OCI-LY7 (cell line): ENCODE measurements around the gene RRP12. TPM values are rescaled to one million over a fixed set of nuclear protein-coding genes. Genes with fewer than 3 reads are reported as not detected.

Source experiments
- Bru-seq: library from RNA; stranded (reverse); fragments of 400-500 nt; gene quantifications from one replicate; lab custom pipeline; 2021; lab: Mats Ljungman, UMichigan
- BruChase-seq, 2 experiments: library from RNA; stranded (reverse); fragments of 400-500 nt; gene quantifications; one replicate each; lab custom pipeline; 2021; lab: Mats Ljungman, UMichigan
- BruUV-seq: library from RNA; stranded (reverse); fragments of 400-500 nt; replicated peaks from 2 replicates; lab custom pipeline; 2021; lab: Mats Ljungman, UMichigan
- CTCF ChIA-PET: fragments of 300-600 bp; sonication (Branson Sonifier 250); formaldehyde crosslinking; loops from one replicate; lab custom pipeline; 2022; ENCODE audit warnings: antibody characterized with exemption; ENCODE audit not compliant: unreplicated experiment; lab: Charles Lee
- POLR2A ChIA-PET: fragments of 300-600 bp; sonication (Branson Sonifier 250); formaldehyde crosslinking; loops from one replicate; lab custom pipeline; 2022; ENCODE audit warnings: antibody characterized with exemption; lab: Charles Lee
- DNase-seq: peaks from one replicate; pipeline ENCODE4 v3.0.0-alpha.2; 2015; ENCODE audit warnings: low spot score
- H2AFZ ChIP-seq: fragments of 200-600 bp; sonication (generic), shearing (Covaris generic); 2 replicates; pipeline ENCODE4 v1.6.1; 2014; ENCODE audit warnings: mild to moderate bottlenecking, antibody characterized with exemption, low read length, moderate library complexity
- H3K27ac ChIP-seq: fragments of 200-600 bp; sonication (generic); 2 replicates; pipeline ENCODE4 v1.5.1; 2014; ENCODE audit warnings: mixed run types, low read depth, mild to moderate bottlenecking, moderate library complexity, low read length, inconsistent platforms; ENCODE audit not compliant: poor library complexity, severe bottlenecking
- H3K36me3 ChIP-seq: fragments of 200-600 bp; sonication (generic); 2 replicates; pipeline ENCODE4 v1.6.1; 2014; ENCODE audit warnings: mild to moderate bottlenecking, antibody characterized with exemption, low read length, moderate library complexity, mixed read lengths; ENCODE audit not compliant: insufficient read depth
- H3K4me1 ChIP-seq: fragments of 200-600 bp; sonication (generic); 2 replicates; pipeline ENCODE4 v1.5.1; 2014; ENCODE audit warnings: mild to moderate bottlenecking, low read length; ENCODE audit not compliant: insufficient read depth, poor library complexity, severe bottlenecking
- H3K4me2 ChIP-seq: fragments of 200-600 bp; sonication (generic); 2 replicates; pipeline ENCODE4 v1.6.1; 2014; ENCODE audit warnings: mild to moderate bottlenecking, low read length
- H3K4me3 ChIP-seq: fragments of 200-600 bp; sonication (generic); 2 replicates; pipeline ENCODE4 v1.5.1; 2014; ENCODE audit warnings: mild to moderate bottlenecking, low read depth, low read length; ENCODE audit not compliant: poor library complexity, severe bottlenecking
- H3K79me2 ChIP-seq: fragments of 200-600 bp; sonication (generic); 2 replicates; pipeline ENCODE4 v1.6.1; 2016; ENCODE audit warnings: low read depth, mild to moderate bottlenecking, low read length, moderate library complexity, mixed read lengths; ENCODE audit not compliant: insufficient read depth
- H3K9me2 ChIP-seq: fragments of 200-600 bp; sonication (generic); 2 replicates; pipeline ENCODE4 v1.6.1; 2016; ENCODE audit warnings: mild to moderate bottlenecking, low read length, mixed read lengths; ENCODE audit not compliant: insufficient read depth
- H3K9me3 ChIP-seq: fragments of 200-600 bp; sonication (generic); 2 replicates; pipeline ENCODE4 v1.6.1; 2014; ENCODE audit warnings: mild to moderate bottlenecking, mixed run types, low read length, mixed read lengths
- H4K20me1 ChIP-seq: fragments of 200-600 bp; sonication (generic); 2 replicates; pipeline ENCODE4 v1.6.1; 2014; ENCODE audit warnings: mild to moderate bottlenecking, antibody characterized with exemption, low read length, moderate library complexity, mixed read lengths; ENCODE audit not compliant: insufficient read depth
- CTCF ChIP-seq: fragments of 200-600 bp; sonication (generic); conservative IDR thresholded peaks from 2 replicates; pipeline ENCODE4 v1.5.1; 2014; ENCODE audit warnings: mild to moderate bottlenecking, antibody characterized with exemption, low read length, moderate library complexity, mixed read lengths
- EZH2phosphoT487 ChIP-seq: fragments of 200-600 bp; sonication (generic); IDR thresholded peaks from 2 replicates; pipeline ENCODE4 v1.6.1; 2018; ENCODE audit warnings: low read depth, borderline replicate concordance, mild to moderate bottlenecking, mixed run types, antibody characterized with exemption, low read length, moderate library complexity, mixed read lengths
- intact Hi-C: fragments of 100-400 bp; cut with micrococcal nuclease; formaldehyde crosslinking; loops from one replicate; pipeline ENCODE4 v1.10.0; 2022; ENCODE audit not compliant: unreplicated experiment
- long read RNA-seq: library from polyadenylated mRNA; stranded (forward); transcript quantifications from one replicate; pipeline ENCODE4 v2.0.0, GENCODE V29; 2022
- total RNA-seq, 2 experiments: library from RNA; depleted of rRNA in 1 of 2; stranded (reverse); fragments of >200 nt in 1 of 2; shearing (Covaris generic) in 1 of 2; gene quantifications; 2 replicates each; pipeline ENCODE4 v1.2.3, GENCODE V29; 2014 to 2022

RRP12 gene
- total RNA-seq (2014; rRNA removed; shearing (Covaris generic)) (32.1 and 38.6 TPM in 2 replicates), total RNA-seq (2022) (32.7 and 39.3 TPM in 2 replicates), Bru-seq, nascent RNA (percentile 51 among the genes with signal in this experiment), BruChase-seq, experiment 1, labeled RNA remaining after a 6-hour chase (percentile 58 among the genes with signal in this experiment), BruChase-seq, experiment 2, labeled RNA remaining after a 2-hour chase (percentile 59 among the genes with signal in this experiment)
- long read RNA-seq, full-length matches to known transcripts: 28 of 77 reads
- long read RNA-seq, partial matches to known transcripts: 26 of 77 reads
- long read RNA-seq, other reads (novel, unspliced or antisense): 23 of 77 reads

GRCh38 chr10:97400665-97401454 is at the start of gene RRP12:
Gene RRP12 (minus strand): TSS chr10:97401340. CDS start chr10:97401231, 109 bp downstream.
- POLR2A ChIA-PET: interaction anchor here (0.7 to 1.6 kb wide), 10 partner anchors 10 to 176 kb away, joined by 3 to 9 read pairs (median 3); no protein-coding TSS in a partner anchor
- TF ChIP-seq EZH2phosphoT487 (no peak), CTCF (peak; percentile 60)
- DNase-seq: peak; percentile 98
- peak within 1 kb of the TSS; percentile 84 for H3K4me3 ChIP-seq
- intact Hi-C loops: loop anchor here (5.0 kb wide), 2 partner anchors 69 to 124 kb away; partner anchors contain the start of gene FRAT2
- H3K4me2 ChIP-seq: peak within 1 kb of the TSS; percentile 88
- CTCF ChIA-PET: interaction anchor here (0.6 to 1.1 kb wide), 2 partner anchors 85 to 1707 kb away, joined by 3 read pairs; partner anchors contain the start of gene TCTN3
- H3K27ac ChIP-seq: peak within 1 kb of the TSS; percentile 50
- H2AFZ ChIP-seq: peak within 1 kb of the TSS; percentile 92
- no peaks in the 10 kb centered on the region for H4K20me1 ChIP-seq
- peaks cover 27% of the 10 kb centered on the region for H3K36me3 ChIP-seq
- BruUV-seq: TSS peak; percentile 92
- no peaks in the 10 kb centered on the region for H3K9me2 ChIP-seq
- no peaks in the 10 kb centered on the region for H3K9me3 ChIP-seq
- H3K4me1 ChIP-seq: peaks cover 5% of the 10 kb centered on the region
- peaks cover 24% of the 10 kb centered on the region; the same call in 1 of the 2 replicates for H3K79me2 ChIP-seq

- ChIA-PET POLR2A (no interaction called here), CTCF (no interaction called here)
- peaks cover 54% of the 10 kb centered on the region for H3K36me3 ChIP-seq
- no TSS peak for BruUV-seq
- H3K27ac ChIP-seq: no peak overlapping the region
- H3K4me3 ChIP-seq: no peak overlapping the region
- peaks cover 13% of the 10 kb centered on the region; the same call in 1 of the 2 replicates for H3K79me2 ChIP-seq
- H3K4me2 ChIP-seq: no peak overlapping the region
- DNase-seq: no peak
- H3K9me2 ChIP-seq: no peaks in the 10 kb centered on the region
- no peak overlapping the region for H2AFZ ChIP-seq
- peaks cover 17% of the 10 kb centered on the region for H3K4me1 ChIP-seq
- intact Hi-C loops: no loop called here
- H3K9me3 ChIP-seq: no peaks in the 10 kb centered on the region
- no peak for TF ChIP-seq EZH2phosphoT487
- TF ChIP-seq CTCF: no peak
- H4K20me1 ChIP-seq: no peaks in the 10 kb centered on the region
Observed at GRCh38 chr10:97450828-97451227, 49.7 kb upstream of the RRP12 start.
